Liver (tissue), 9 donors: ENCODE results near the gene SBF2. TPM values are rescaled to one million over a fixed set of nuclear protein-coding genes. Genes with fewer than 3 reads are reported as not detected.

Experiments
- DNase-seq: peaks from one replicate; pipeline ENCODE4 v3.0.0-alpha.2; 2017; ENCODE audit warnings: low spot score
- H3K27ac ChIP-seq, 2 donors: one replicate each; pipeline ENCODE4 v1.7.0; 2013; ENCODE audit warnings: inconsistent platforms in 2 of 2, low read length in 2 of 2, control low read depth in 1 of 2, low read depth in 1 of 2, mild to moderate bottlenecking in 1 of 2
- H3K27me3 ChIP-seq, 4 donors: one replicate each; pipeline versions ENCODE4 v1.6.1 to v1.7.0; 2013; ENCODE audit warnings: low read length in 3 of 4, inconsistent platforms in 1 of 4, mild to moderate bottlenecking in 1 of 4, moderate library complexity in 1 of 4; ENCODE audit not compliant: control insufficient read depth in 4 of 4, insufficient read depth in 4 of 4
- H3K36me3 ChIP-seq, 4 donors: one replicate each; pipeline versions ENCODE4 v1.6.1 to v1.7.0; 2013; ENCODE audit warnings: low read length in 3 of 4, mild to moderate bottlenecking in 3 of 4, low read depth in 1 of 4, moderate library complexity in 1 of 4; ENCODE audit not compliant: control insufficient read depth in 4 of 4, insufficient read depth in 3 of 4
- H3K4me1 ChIP-seq, 4 donors: one replicate each; pipeline versions ENCODE4 v1.6.1 to v1.7.0; 2013; ENCODE audit warnings: low read length in 3 of 4, mild to moderate bottlenecking in 3 of 4, moderate library complexity in 1 of 4; ENCODE audit not compliant: control insufficient read depth in 4 of 4, insufficient read depth in 4 of 4
- H3K4me3 ChIP-seq, 3 donors: one replicate each; pipeline versions ENCODE4 v1.6.1 to v1.7.0; 2013; ENCODE audit warnings: low read length in 3 of 3, control low read depth in 1 of 3, low read depth in 1 of 3, mild to moderate bottlenecking in 1 of 3
- H3K9ac ChIP-seq, 2 donors: one replicate each; pipeline ENCODE4 v1.7.0; 2013; ENCODE audit warnings: low read length in 2 of 2, mild to moderate bottlenecking in 2 of 2, moderate library complexity in 2 of 2, control low read depth in 1 of 2, low read depth in 1 of 2
- H3K9me3 ChIP-seq, 4 donors: one replicate each; pipeline versions ENCODE4 v1.6.1 to v1.7.0; 2013; ENCODE audit warnings: low read length in 3 of 4; ENCODE audit not compliant: control insufficient read depth in 4 of 4
- EGR1 ChIP-seq, 2 donors: IDR thresholded peaks; 2 replicates each; pipeline ENCODE4 v1.6.1; 2016 to 2018; ENCODE audit warnings: antibody characterized with exemption in 2 of 2, low read depth in 2 of 2
- FOXA1 ChIP-seq: IDR thresholded peaks from 2 replicates; pipeline ENCODE4 v1.6.1; 2016; ENCODE audit warnings: antibody characterized with exemption
- FOXA2 ChIP-seq: IDR thresholded peaks from 2 replicates; pipeline ENCODE4 v1.6.1; 2016; ENCODE audit warnings: antibody characterized with exemption
- GABPA ChIP-seq, 2 donors: IDR thresholded peaks in 1 of 2; conservative IDR thresholded peaks in 1 of 2; 2 replicates each; pipeline ENCODE4 v1.6.1; 2016; ENCODE audit warnings: antibody characterized with exemption in 2 of 2, mild to moderate bottlenecking in 1 of 2, moderate library complexity in 1 of 2
- HNF4A ChIP-seq, 2 donors: conservative IDR thresholded peaks; 2 replicates each; pipeline ENCODE4 v1.6.1; 2016; ENCODE audit warnings: antibody characterized with exemption in 2 of 2, mild to moderate bottlenecking in 2 of 2
- HNF4G ChIP-seq: IDR thresholded peaks from 2 replicates; pipeline ENCODE4 v1.6.1; 2016; ENCODE audit warnings: antibody characterized with exemption
- JUND ChIP-seq, 2 donors: IDR thresholded peaks; 2 replicates each; pipeline ENCODE4 v1.6.1; 2016; ENCODE audit warnings: antibody characterized with exemption in 2 of 2
- NR2F2 ChIP-seq: IDR thresholded peaks from 2 replicates; pipeline ENCODE4 v1.6.1; 2016; ENCODE audit warnings: antibody characterized with exemption
- RAD21 ChIP-seq, 2 donors: IDR thresholded peaks; 2 replicates each; pipeline ENCODE4 v1.6.1; 2016; ENCODE audit warnings: antibody characterized with exemption in 2 of 2, mild to moderate bottlenecking in 2 of 2
- RXRA ChIP-seq, 2 donors: IDR thresholded peaks; 2 replicates each; pipeline ENCODE4 v1.6.1; 2017 to 2018; ENCODE audit warnings: antibody characterized with exemption in 2 of 2, mild to moderate bottlenecking in 1 of 2
- SP1 ChIP-seq: IDR thresholded peaks from 2 replicates; pipeline ENCODE4 v1.6.1; 2018; ENCODE audit warnings: antibody characterized with exemption, mild to moderate bottlenecking
- TAF1 ChIP-seq: conservative IDR thresholded peaks from 2 replicates; pipeline ENCODE4 v1.6.1; 2016; ENCODE audit warnings: antibody characterized with exemption, mild to moderate bottlenecking
- YY1 ChIP-seq: IDR thresholded peaks from 2 replicates; pipeline ENCODE4 v1.6.1; 2016; ENCODE audit warnings: antibody characterized with exemption, mild to moderate bottlenecking
- WGBS: extraction: QIAGEN DNeasy Blood & Tissue Kit; methylation state at CpG from one replicate; pipeline ENCODE4 v1.1.7; 2013; 5-methylcytosine and 5-hydroxymethylcytosine counted together
- polyA plus RNA-seq, 2 donors: library from polyadenylated mRNA; stranded (reverse) in 1 of 2; unstranded in 1 of 2; fragments of 200-250 nt in 1 of 2; fragments of >200 nt in 1 of 2; fragmentation: Nextera tagmentation in 1 of 2; extraction: Ambion mirVana in 1 of 2; gene quantifications; one replicate each; pipeline versions ENCODE4 v1.2.1 to v1.2.3, GENCODE V29; 2013 to 2015
- total RNA-seq, 2 donors: library from RNA; depleted of rRNA; stranded (reverse); fragments of >200 nt; gene quantifications; one replicate each; pipeline ENCODE4 v1.2.3, GENCODE V29; 2014
- TF ChIP-seq, protein P1 (sequence below): IDR thresholded peaks from 2 replicates; pipeline ENCODE4 v1.6.1; 2016; ENCODE audit warnings: antibody characterized with exemption
- TF ChIP-seq, protein P2 (sequence below): IDR thresholded peaks from 2 replicates; pipeline ENCODE4 v1.6.1; 2016; ENCODE audit warnings: antibody characterized with exemption
- TF ChIP-seq, protein P3 (sequence below): fragments of 150-350 bp; IDR thresholded peaks from 2 replicates; pipeline ENCODE4 v1.5.1; 2017; ENCODE audit warnings: improper control_type of control experiment, low read depth, low read length; ENCODE audit not compliant: missing input control
- TF ChIP-seq, protein P4 (sequence below): IDR thresholded peaks from 2 replicates; pipeline ENCODE4 v1.6.1; 2016; ENCODE audit warnings: antibody characterized with exemption
- TF ChIP-seq, protein P5 (sequence below): IDR thresholded peaks from 2 replicates; pipeline ENCODE4 v1.6.1; 2016; ENCODE audit warnings: antibody characterized with exemption, mild to moderate bottlenecking
- donor health status: healthy.
- donor health status: healthy.
- donor health status: healthy.
- donor health status: healthy.
- donor health status: healthy.

The SBF2 gene
- total and polyA plus RNA-seq, 4 donors, result 7.5 to 31.3 (median 14.7) TPM

DNA sequence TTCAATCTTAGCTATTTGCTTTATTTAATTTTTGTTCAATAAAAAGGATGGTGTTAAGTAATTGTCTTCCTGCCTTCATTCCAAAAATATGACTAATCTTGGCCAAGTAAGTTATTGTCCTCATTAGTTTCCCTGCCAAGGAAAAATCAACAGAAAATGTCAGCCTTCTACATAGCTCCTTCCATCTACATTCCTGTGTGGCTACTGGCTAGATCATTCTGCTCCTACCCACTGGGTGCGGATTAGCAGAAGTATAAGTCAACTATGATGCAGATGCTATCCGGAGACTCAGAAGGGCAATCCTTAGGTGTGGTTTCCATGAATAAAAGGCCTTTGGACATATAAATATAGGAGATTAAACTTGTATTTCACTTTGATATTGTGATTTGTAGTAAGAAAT lies 154.4 kb downstream of the SBF2 start (continued):
- TF ChIP-seq, protein P1, sequence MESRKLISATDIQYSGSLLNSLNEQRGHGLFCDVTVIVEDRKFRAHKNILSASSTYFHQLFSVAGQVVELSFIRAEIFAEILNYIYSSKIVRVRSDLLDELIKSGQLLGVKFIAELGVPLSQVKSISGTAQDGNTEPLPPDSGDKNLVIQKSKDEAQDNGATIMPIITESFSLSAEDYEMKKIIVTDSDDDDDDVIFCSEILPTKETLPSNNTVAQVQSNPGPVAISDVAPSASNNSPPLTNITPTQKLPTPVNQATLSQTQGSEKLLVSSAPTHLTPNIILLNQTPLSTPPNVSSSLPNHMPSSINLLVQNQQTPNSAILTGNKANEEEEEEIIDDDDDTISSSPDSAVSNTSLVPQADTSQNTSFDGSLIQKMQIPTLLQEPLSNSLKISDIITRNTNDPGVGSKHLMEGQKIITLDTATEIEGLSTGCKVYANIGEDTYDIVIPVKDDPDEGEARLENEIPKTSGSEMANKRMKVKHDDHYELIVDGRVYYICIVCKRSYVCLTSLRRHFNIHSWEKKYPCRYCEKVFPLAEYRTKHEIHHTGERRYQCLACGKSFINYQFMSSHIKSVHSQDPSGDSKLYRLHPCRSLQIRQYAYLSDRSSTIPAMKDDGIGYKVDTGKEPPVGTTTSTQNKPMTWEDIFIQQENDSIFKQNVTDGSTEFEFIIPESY, result no peak
- no peak for TF ChIP-seq FOXA2

DNA sequence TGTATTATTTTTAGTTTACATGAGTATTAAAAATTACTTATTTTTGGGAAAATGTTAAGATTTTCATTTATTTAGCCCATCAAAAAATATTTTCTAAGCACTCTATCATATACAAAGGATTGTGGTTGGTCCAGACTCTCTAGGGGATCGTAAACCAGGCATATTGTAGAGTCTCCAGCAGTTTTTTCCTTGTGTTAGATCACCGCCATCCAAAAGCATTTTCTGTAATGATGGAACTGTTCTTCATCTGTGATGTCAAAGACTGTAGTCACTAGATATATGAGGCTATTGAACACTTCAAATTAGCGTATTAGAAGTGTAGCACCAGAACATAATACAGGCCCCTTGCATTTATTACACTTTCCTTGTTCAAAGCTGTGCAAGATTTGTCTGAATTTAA lies 154.9 kb downstream of the SBF2 start:
- no peak overlapping the region for H3K27ac ChIP-seq
- no peak overlapping the region for H3K4me3 ChIP-seq
- no peaks in the 10 kb centered on the region for H3K27me3 ChIP-seq
- no peaks in the 10 kb centered on the region for H3K9me3 ChIP-seq
- TF ChIP-seq FOXA1 (no peak), FOXA2 (no peak), HNF4G (no peak), NR2F2 (no peak), YY1 (no peak), SP1 (no peak), TAF1 (no peak), EGR1 (IDR thresholded peaks at IDR 0.05; ENCODE audit: low read depth in 2 of 2) (no peak), HNF4A (conservative IDR thresholded peaks at IDR 0.05) (no peak), RXRA (IDR thresholded peaks at IDR 0.05) (no peak), RAD21 (IDR thresholded peaks at IDR 0.05) (no peak), GABPA (IDR thresholded peaks at IDR 0.05 in 1 of 2, conservative IDR thresholded peaks at IDR 0.05 in 1 of 2) (no peak), JUND (IDR thresholded peaks at IDR 0.05) (no peak)
- TF ChIP-seq, protein P2, sequence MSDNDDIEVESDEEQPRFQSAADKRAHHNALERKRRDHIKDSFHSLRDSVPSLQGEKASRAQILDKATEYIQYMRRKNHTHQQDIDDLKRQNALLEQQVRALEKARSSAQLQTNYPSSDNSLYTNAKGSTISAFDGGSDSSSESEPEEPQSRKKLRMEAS, result no peak
- TF ChIP-seq, protein P3, sequence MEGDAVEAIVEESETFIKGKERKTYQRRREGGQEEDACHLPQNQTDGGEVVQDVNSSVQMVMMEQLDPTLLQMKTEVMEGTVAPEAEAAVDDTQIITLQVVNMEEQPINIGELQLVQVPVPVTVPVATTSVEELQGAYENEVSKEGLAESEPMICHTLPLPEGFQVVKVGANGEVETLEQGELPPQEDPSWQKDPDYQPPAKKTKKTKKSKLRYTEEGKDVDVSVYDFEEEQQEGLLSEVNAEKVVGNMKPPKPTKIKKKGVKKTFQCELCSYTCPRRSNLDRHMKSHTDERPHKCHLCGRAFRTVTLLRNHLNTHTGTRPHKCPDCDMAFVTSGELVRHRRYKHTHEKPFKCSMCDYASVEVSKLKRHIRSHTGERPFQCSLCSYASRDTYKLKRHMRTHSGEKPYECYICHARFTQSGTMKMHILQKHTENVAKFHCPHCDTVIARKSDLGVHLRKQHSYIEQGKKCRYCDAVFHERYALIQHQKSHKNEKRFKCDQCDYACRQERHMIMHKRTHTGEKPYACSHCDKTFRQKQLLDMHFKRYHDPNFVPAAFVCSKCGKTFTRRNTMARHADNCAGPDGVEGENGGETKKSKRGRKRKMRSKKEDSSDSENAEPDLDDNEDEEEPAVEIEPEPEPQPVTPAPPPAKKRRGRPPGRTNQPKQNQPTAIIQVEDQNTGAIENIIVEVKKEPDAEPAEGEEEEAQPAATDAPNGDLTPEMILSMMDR, result no peak
- TF ChIP-seq, protein P1, result no peak
- TF ChIP-seq, protein P4, sequence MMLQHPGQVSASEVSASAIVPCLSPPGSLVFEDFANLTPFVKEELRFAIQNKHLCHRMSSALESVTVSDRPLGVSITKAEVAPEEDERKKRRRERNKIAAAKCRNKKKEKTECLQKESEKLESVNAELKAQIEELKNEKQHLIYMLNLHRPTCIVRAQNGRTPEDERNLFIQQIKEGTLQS, result no peak
- TF ChIP-seq, protein P5, sequence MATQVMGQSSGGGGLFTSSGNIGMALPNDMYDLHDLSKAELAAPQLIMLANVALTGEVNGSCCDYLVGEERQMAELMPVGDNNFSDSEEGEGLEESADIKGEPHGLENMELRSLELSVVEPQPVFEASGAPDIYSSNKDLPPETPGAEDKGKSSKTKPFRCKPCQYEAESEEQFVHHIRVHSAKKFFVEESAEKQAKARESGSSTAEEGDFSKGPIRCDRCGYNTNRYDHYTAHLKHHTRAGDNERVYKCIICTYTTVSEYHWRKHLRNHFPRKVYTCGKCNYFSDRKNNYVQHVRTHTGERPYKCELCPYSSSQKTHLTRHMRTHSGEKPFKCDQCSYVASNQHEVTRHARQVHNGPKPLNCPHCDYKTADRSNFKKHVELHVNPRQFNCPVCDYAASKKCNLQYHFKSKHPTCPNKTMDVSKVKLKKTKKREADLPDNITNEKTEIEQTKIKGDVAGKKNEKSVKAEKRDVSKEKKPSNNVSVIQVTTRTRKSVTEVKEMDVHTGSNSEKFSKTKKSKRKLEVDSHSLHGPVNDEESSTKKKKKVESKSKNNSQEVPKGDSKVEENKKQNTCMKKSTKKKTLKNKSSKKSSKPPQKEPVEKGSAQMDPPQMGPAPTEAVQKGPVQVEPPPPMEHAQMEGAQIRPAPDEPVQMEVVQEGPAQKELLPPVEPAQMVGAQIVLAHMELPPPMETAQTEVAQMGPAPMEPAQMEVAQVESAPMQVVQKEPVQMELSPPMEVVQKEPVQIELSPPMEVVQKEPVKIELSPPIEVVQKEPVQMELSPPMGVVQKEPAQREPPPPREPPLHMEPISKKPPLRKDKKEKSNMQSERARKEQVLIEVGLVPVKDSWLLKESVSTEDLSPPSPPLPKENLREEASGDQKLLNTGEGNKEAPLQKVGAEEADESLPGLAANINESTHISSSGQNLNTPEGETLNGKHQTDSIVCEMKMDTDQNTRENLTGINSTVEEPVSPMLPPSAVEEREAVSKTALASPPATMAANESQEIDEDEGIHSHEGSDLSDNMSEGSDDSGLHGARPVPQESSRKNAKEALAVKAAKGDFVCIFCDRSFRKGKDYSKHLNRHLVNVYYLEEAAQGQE, result no peak
- H3K36me3 ChIP-seq, result no peaks in the 10 kb centered on the region
- no peak overlapping the region for H3K9ac ChIP-seq
- 98% methylated on average over 3 of the region's 3 CpGs for WGBS
- DNase-seq, result no peak
- no peaks in the 10 kb centered on the region for H3K4me1 ChIP-seq
